Measurements from ENCODE around the gene FGD5.

Gene FGD5

DNA sequence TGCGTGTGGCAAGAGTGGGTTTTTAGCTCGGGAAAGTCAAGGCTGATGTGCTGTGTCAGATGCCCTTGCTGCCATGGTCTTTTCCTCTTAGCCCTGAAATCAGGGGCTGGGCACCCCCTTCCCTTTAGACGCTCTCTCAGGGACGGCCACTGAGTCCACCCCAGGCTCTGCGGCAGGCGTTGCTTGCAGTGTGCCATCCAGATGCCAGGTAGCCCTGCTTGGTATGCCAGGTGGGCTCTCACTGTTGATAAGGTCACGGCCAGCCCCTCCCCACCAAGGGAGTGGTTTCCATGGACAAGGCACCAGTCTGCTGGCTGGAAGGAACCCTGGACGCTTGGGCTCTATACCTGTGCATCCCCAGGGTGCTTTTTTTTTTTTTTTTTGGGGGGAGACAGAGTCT, 24.6 kb downstream of the FGD5 start:
- Histone ChIP-seq H2BK120ac (ENCODE audit: low read depth, low read length) (no peak overlapping the region), H3K4me2 (ENCODE audit: insufficient read depth, low read length, poor library complexity, severe bottlenecking) (no peak overlapping the region), H3K4ac (ENCODE audit: low read length) (no peak overlapping the region), H3K4me3 (ENCODE audit: low read length in 2 of 2) (no peak overlapping the region), H3K14ac (ENCODE audit: low read length) (no peak overlapping the region), H3K27me3 (ENCODE audit: control insufficient read depth in 3 of 3, insufficient read depth in 3 of 3, low read depth in 1 of 3, low read length in 3 of 3) (peaks cover 0 to 52% (median 2%) of the 10 kb centered on the region in 3 experiments), H3K27ac (replicated peaks; ENCODE audit: low read length) (no peak overlapping the region), H3K23ac (ENCODE audit: low read depth, low read length, poor library complexity) (no peak overlapping the region), H4K8ac (ENCODE audit: low read depth, low read length) (no peak overlapping the region), H2BK15ac (ENCODE audit: low read length) (no peak overlapping the region), H3K79me1 (ENCODE audit: low read depth, low read length) (no peaks in the 10 kb centered on the region), H2AK5ac (ENCODE audit: low read depth, low read length) (no peak overlapping the region), H2BK5ac (ENCODE audit: low read length) (no peak overlapping the region), H2AFZ (ENCODE audit: low read length) (no peak overlapping the region), H3K18ac (ENCODE audit: low read length) (peak overlapping the region; percentile 11), H4K91ac (ENCODE audit: low read depth, low read length, poor library complexity) (no peak overlapping the region), H3K36me3 (replicated peaks in 1 of 2; ENCODE audit: control insufficient read depth in 2 of 2, insufficient read depth in 2 of 2, low read length in 2 of 2) (no peaks in the 10 kb centered on the region), H3K9me3 (replicated peaks in 1 of 2; ENCODE audit: control insufficient read depth in 2 of 2, insufficient read depth in 1 of 2, low read depth in 1 of 2, low read length in 2 of 2) (no peaks in the 10 kb centered on the region), H3K4me1 (ENCODE audit: control insufficient read depth in 2 of 2, insufficient read depth in 1 of 2, low read depth in 1 of 2, low read length in 2 of 2) (peaks cover 0 to 16% of the 10 kb centered on the region in 2 donors), H2BK12ac (ENCODE audit: low read length) (no peak overlapping the region), H3K9ac (ENCODE audit: low read depth, low read length, poor library complexity) (peak overlapping the region; percentile 51)
- DNase-seq (ENCODE audit: low spot score) = no peak
- no CpG with 5 or more reads among the region's 8 CpGs for WGBS, 2 donors (ENCODE audit: extremely low coverage in 2 of 2, insufficient read length in 2 of 2, insufficient replicate concordance in 1 of 2)

DNA sequence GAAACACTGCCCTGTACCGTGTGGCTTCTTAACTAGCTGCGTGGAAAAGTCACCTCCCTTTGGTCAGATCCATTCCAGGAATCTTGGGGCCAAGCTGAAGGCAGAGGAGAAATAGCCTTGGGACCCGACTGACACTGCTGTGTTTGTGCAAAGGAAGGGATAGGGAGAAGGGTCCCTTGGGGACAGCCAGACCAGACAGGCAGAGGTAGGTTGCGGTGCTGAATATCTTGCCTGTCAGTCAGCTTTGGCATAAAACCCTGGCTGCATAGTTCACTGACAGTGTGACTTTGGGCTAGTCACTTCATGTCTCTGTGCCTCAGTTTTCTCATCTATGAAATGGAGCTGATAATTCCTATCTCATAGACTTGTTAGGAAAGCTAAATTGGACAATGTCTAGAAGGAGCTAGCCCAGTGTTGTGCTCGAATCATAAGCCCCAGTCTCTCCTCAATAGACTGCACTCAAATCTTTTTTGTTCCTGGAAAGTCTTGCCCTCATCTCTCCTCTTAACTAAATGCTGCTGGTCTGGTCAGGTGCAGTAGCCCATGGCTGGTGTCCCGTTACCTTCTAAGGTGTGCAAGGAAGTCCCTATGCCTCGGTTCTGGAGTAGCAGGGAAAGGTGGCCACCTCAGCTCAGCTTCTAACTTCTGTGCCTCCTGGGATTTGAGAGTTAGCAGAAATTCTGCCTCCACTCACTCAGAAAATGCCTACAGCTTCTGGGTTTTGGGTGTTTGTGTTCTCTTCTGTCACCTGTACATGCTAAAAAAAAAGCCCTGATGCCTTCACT, 25.8 kb downstream of the FGD5 start:
- Histone ChIP-seq H2BK120ac (ENCODE audit: low read depth, low read length) (no peak overlapping the region), H3K14ac (ENCODE audit: low read length) (no peak overlapping the region), H3K36me3 (replicated peaks in 1 of 2; ENCODE audit: control insufficient read depth in 2 of 2, insufficient read depth in 2 of 2, low read length in 2 of 2) (no peaks in the 10 kb centered on the region), H4K8ac (ENCODE audit: low read depth, low read length) (no peak overlapping the region), H3K18ac (ENCODE audit: low read length) (no peak overlapping the region), H2AFZ (ENCODE audit: low read length) (no peak overlapping the region), H3K4me1 (ENCODE audit: control insufficient read depth in 2 of 2, insufficient read depth in 1 of 2, low read depth in 1 of 2, low read length in 2 of 2) (peaks cover 0 to 8% of the 10 kb centered on the region in 2 donors), H2BK12ac (ENCODE audit: low read length) (no peak overlapping the region), H3K27me3 (ENCODE audit: control insufficient read depth in 3 of 3, insufficient read depth in 3 of 3, low read depth in 1 of 3, low read length in 3 of 3) (peaks cover 0 to 59% (median 2%) of the 10 kb centered on the region in 3 experiments), H2BK15ac (ENCODE audit: low read length) (no peak overlapping the region), H3K4me2 (ENCODE audit: insufficient read depth, low read length, poor library complexity, severe bottlenecking) (no peak overlapping the region), H3K9me3 (replicated peaks in 1 of 2; ENCODE audit: control insufficient read depth in 2 of 2, insufficient read depth in 1 of 2, low read depth in 1 of 2, low read length in 2 of 2) (no peaks in the 10 kb centered on the region), H3K4ac (ENCODE audit: low read length) (no peak overlapping the region), H3K79me1 (ENCODE audit: low read depth, low read length) (no peaks in the 10 kb centered on the region), H3K27ac (replicated peaks; ENCODE audit: low read length) (no peak overlapping the region), H3K4me3 (ENCODE audit: low read length in 2 of 2) (no peak overlapping the region), H3K9ac (ENCODE audit: low read depth, low read length, poor library complexity) (no peak overlapping the region), H3K23ac (ENCODE audit: low read depth, low read length, poor library complexity) (no peak overlapping the region), H4K91ac (ENCODE audit: low read depth, low read length, poor library complexity) (no peak overlapping the region), H2AK5ac (ENCODE audit: low read depth, low read length) (no peak overlapping the region), H2BK5ac (ENCODE audit: low read length) (no peak overlapping the region)
- no peak for DNase-seq (ENCODE audit: low spot score)
- WGBS, 2 donors (ENCODE audit: extremely low coverage in 2 of 2, insufficient read length in 2 of 2, insufficient replicate concordance in 1 of 2) = no CpG with 5 or more reads among the region's 7 CpGs

- H3K18ac ChIP-seq (ENCODE audit: low read length) = no peak overlapping the region
- WGBS, 2 donors (ENCODE audit: extremely low coverage in 2 of 2, insufficient read length in 2 of 2, insufficient replicate concordance in 1 of 2) = no CpG with 5 or more reads among the region's 3 CpGs
- H3K23ac ChIP-seq (ENCODE audit: low read depth, low read length, poor library complexity) = no peak overlapping the region
- no peaks in the 10 kb centered on the region for H3K36me3 ChIP-seq (replicated peaks in 1 of 2; ENCODE audit: control insufficient read depth in 2 of 2, insufficient read depth in 2 of 2, low read length in 2 of 2)
- no peak overlapping the region for H4K8ac ChIP-seq (ENCODE audit: low read depth, low read length)
- no peak overlapping the region for H2BK120ac ChIP-seq (ENCODE audit: low read depth, low read length)
- peaks cover 0 to 8% of the 10 kb centered on the region in 2 donors for H3K4me1 ChIP-seq (ENCODE audit: control insufficient read depth in 2 of 2, insufficient read depth in 1 of 2, low read depth in 1 of 2, low read length in 2 of 2)
- no peak overlapping the region for H3K9ac ChIP-seq (ENCODE audit: low read depth, low read length, poor library complexity)
- peaks cover 0 to 63% (median 2%) of the 10 kb centered on the region in 3 experiments for H3K27me3 ChIP-seq (ENCODE audit: control insufficient read depth in 3 of 3, insufficient read depth in 3 of 3, low read depth in 1 of 3, low read length in 3 of 3)
- no peak overlapping the region for H2BK15ac ChIP-seq (ENCODE audit: low read length)
- no peak overlapping the region for H3K27ac ChIP-seq (replicated peaks; ENCODE audit: low read length)
- H3K14ac ChIP-seq (ENCODE audit: low read length) = no peak overlapping the region
- no peak overlapping the region for H2AK5ac ChIP-seq (ENCODE audit: low read depth, low read length)
- H3K9me3 ChIP-seq (replicated peaks in 1 of 2; ENCODE audit: control insufficient read depth in 2 of 2, insufficient read depth in 1 of 2, low read depth in 1 of 2, low read length in 2 of 2) = no peaks in the 10 kb centered on the region
- no peak overlapping the region for H4K91ac ChIP-seq (ENCODE audit: low read depth, low read length, poor library complexity)
- H3K4me2 ChIP-seq (ENCODE audit: insufficient read depth, low read length, poor library complexity, severe bottlenecking) = no peak overlapping the region
- H3K4ac ChIP-seq (ENCODE audit: low read length) = no peak overlapping the region
- no peak overlapping the region for H2BK12ac ChIP-seq (ENCODE audit: low read length)
- DNase-seq (ENCODE audit: low spot score) = no peak
- H3K4me3 ChIP-seq (ENCODE audit: low read length in 2 of 2) = no peak overlapping the region
- H3K79me1 ChIP-seq (ENCODE audit: low read depth, low read length) = no peaks in the 10 kb centered on the region
- no peak overlapping the region for H2AFZ ChIP-seq (ENCODE audit: low read length)
- H2BK5ac ChIP-seq (ENCODE audit: low read length) = no peak overlapping the region
Measured at GRCh38 chr3:14845180-14845579, 26.4 kb downstream of the FGD5 start.

GRCh38 chr3:14845826-14846225, 27.1 kb downstream of the FGD5 start:
- Histone ChIP-seq H3K79me1 (ENCODE audit: low read depth, low read length) (no peaks in the 10 kb centered on the region), H3K36me3 (replicated peaks in 1 of 2; ENCODE audit: control insufficient read depth in 2 of 2, insufficient read depth in 2 of 2, low read length in 2 of 2) (no peaks in the 10 kb centered on the region), H4K8ac (ENCODE audit: low read depth, low read length) (no peak overlapping the region), H3K23ac (ENCODE audit: low read depth, low read length, poor library complexity) (no peak overlapping the region), H3K27me3 (ENCODE audit: control insufficient read depth in 3 of 3, insufficient read depth in 3 of 3, low read depth in 1 of 3, low read length in 3 of 3) (peaks cover 0 to 63% (median 2%) of the 10 kb centered on the region in 3 experiments), H3K4me2 (ENCODE audit: insufficient read depth, low read length, poor library complexity, severe bottlenecking) (no peak overlapping the region), H2BK12ac (ENCODE audit: low read length) (no peak overlapping the region), H4K91ac (ENCODE audit: low read depth, low read length, poor library complexity) (no peak overlapping the region), H2AK5ac (ENCODE audit: low read depth, low read length) (no peak overlapping the region), H3K4ac (ENCODE audit: low read length) (no peak overlapping the region), H3K27ac (replicated peaks; ENCODE audit: low read length) (no peak overlapping the region), H2BK5ac (ENCODE audit: low read length) (no peak overlapping the region), H3K18ac (ENCODE audit: low read length) (no peak overlapping the region), H3K9ac (ENCODE audit: low read depth, low read length, poor library complexity) (no peak overlapping the region), H2BK15ac (ENCODE audit: low read length) (no peak overlapping the region), H3K14ac (ENCODE audit: low read length) (no peak overlapping the region), H2BK120ac (ENCODE audit: low read depth, low read length) (no peak overlapping the region), H3K9me3 (replicated peaks in 1 of 2; ENCODE audit: control insufficient read depth in 2 of 2, insufficient read depth in 1 of 2, low read depth in 1 of 2, low read length in 2 of 2) (no peaks in the 10 kb centered on the region), H2AFZ (ENCODE audit: low read length) (no peak overlapping the region), H3K4me1 (ENCODE audit: control insufficient read depth in 2 of 2, insufficient read depth in 1 of 2, low read depth in 1 of 2, low read length in 2 of 2) (peaks cover 0 to 8% of the 10 kb centered on the region in 2 donors), H3K4me3 (ENCODE audit: low read length in 2 of 2) (no peak overlapping the region)
- DNase-seq (ENCODE audit: low spot score) = no peak
- no CpG with 5 or more reads among the region's 4 CpGs for WGBS, 2 donors (ENCODE audit: extremely low coverage in 2 of 2, insufficient read length in 2 of 2, insufficient replicate concordance in 1 of 2)

Data from neuronal stem cell (in vitro differentiated cells).